HG03280 (cell line): ENCODE measurements around the gene SKA3.
"Not testable (repeated sequence)": the region's sequence is repeated elsewhere in the genome, so short reads cannot be mapped to it uniquely, and the experiment has no call there.

Experiments used
- ATAC-seq: cut with Tn5 transposase; IDR thresholded peaks from one replicate; pipeline ENCODE4 v1.9.1; 2021; ENCODE audit warnings: mild to moderate bottlenecking, moderate library complexity; ENCODE audit not compliant: unreplicated experiment

The SKA3 gene

DNA sequence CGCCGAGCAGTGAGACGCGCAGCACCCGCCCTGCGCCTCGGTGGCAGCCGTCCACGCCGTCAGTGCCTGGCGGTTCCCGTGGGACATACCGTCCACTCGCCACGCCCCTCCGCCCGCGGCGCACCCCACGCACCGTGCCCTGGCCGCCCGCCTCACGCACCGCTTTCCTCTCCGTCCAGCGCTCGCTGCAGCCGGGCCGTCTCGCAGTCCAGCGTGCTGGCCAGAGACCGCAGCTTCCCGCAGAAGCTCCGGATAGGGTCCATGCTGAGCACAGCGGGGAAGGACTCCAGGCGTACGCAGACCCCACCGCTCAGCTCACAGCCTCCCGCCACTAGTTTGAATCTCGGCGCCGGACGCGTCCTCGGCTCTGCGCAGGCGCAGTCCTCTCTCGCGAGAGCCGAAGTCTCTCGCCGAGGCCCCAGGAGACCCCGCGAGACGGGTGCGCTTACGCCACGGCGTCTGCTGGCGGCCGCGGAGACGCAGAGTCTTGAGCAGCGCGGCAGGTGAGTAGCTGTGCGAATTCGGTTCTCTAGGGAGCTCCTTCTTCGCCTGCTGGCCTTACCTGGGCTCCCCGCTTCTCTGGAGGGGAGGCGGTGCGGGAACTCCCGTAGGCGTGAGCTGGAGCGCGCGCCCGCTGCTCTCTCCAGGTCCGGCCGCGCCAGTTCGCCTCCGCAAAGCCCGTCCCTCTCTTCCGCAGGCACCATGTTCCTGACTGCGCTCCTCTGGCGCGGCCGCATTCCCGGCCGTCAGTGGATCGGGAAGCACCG lies at the start of gene SKA3, which contains the start of gene MRPL57:
SKA3 (minus strand) TSS at position 338 of the 767 bp plus-strand sequence; CDS start at position 263, 75 bp downstream.
MRPL57 (plus strand) TSS at position 444 of the 767 bp plus-strand sequence; CDS start at position 703, 259 bp downstream.
- peak; percentile 93 for ATAC-seq

DNA sequence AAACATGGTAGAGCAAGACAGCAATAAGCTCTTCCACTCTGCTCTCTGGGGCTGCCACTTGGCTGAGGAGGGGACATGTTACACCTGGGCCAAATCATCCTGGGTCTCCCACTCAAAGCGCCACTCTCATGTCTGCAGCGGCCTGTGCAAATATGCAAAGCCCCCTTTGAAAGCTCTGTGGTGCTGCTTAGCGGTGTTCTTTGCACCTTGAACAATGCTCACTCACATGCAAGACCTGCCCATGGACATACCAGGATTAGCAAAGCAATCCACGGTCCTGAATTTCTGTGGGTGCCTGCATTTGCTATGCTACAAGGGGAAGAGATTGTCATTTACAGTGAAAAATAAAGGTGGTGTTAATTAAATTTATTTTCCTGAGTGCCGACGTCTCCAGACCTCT lies 48.7 kb upstream of the SKA3 start:
- ATAC-seq, result no peak

DNA sequence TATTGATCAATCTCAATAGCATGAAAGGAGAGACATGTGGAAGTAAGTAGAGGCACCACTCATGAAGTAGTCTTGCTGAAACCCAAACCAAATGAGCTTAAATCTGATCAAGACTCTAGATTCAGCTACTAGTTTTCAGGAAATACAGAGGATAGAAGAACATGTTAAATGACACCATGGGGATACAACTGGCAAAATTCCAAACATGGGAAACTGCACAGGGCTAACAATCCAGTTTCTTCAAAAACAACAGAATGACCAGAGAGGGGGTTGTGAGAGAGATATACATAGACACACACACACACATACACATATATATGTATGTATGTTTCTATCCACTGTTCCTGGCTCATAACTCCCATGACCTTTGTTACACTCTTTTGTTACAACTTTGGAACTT lies 44.9 kb upstream of the SKA3 start:
- ATAC-seq, result no peak

DNA sequence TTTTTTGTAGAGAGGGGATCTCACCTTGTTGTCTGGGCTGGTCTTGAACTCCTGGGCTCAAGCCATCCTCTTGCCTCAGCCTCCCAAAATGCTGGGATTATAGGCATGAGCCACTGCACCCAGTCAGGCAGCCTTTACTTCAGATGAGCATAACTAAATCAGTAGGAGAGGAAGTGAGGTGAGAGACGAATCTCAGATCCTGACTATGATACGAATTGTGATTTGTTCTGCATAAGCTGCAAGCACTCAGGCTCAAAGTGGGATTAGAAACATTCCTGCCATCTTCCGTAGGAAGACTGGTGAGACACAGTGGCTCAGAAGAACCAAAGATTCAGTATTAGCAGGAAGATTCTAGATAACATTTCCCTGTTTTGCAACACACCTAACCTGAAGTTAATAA lies 43.4 kb upstream of the SKA3 start:
- not testable (repeated sequence) for ATAC-seq

DNA sequence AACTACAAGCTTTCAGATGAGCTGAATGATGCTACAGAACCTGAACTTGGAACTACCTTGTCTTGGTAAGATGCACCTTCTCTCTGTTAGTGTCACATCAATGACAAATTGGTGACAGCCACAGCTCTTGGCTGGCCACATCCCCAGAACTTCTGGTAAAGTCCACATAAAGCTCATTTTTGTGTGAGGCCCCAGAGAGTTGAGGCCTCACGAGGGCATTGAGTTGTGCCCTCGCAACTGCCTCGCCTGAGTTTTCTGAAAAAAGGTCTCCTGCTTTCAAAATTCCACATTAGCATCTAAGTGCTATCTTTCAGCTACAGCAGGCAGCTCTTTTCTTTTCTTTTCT lies 42.7 kb upstream of the SKA3 start:
- no peak for ATAC-seq

DNA sequence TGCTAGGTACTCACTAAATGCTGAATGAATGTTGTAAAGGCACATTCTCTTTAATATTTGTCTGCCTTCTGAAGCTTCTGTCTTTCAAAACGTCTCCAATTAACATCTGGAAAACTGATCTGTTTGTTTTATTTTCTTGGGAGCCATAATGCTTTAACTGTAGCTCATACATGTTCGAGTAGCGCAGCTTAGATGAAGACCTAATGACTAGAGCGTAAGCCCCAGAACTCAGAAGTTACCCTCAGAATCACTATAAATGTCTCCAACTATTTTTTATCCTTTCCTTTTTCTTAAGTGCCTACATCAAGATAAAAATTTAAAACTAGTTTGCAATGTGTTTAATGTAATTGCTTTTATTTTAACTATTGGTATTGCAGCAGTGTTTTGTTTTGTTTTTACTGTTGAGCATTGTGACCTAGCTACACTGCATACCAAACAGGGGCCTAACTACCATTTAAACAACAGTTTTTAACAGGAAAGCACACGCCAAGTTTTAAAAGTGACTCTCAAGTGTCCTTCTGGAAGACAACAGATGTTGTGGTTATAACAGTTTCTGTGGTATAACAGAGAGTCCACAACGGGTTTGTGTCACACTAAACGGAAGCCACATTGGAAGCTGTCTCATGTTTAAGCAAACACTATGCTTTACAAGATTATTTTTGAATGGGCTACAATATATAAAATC lies 42.1 kb upstream of the SKA3 start:
- peak; percentile 93 for ATAC-seq

DNA sequence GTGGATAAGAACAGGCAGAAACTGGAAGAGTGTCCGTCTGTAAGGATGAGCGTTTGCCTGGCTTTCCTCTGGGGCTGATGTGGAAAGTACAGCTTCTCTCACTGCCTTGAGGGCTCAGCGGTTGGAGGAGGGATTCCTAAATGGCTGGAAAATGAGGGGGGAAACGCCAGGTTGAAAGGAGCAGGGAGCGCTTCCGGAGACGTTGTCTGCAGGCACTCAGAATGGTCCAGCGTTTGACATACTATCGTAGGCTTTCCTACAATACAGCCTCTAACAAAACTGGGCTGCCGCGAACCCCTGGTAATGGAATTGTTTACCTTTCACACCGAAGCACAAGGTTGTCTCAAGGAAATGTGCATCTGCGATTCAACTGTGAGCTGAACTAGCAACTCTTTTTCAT lies 40.0 kb upstream of the SKA3 start:
- ATAC-seq, result no peak

DNA sequence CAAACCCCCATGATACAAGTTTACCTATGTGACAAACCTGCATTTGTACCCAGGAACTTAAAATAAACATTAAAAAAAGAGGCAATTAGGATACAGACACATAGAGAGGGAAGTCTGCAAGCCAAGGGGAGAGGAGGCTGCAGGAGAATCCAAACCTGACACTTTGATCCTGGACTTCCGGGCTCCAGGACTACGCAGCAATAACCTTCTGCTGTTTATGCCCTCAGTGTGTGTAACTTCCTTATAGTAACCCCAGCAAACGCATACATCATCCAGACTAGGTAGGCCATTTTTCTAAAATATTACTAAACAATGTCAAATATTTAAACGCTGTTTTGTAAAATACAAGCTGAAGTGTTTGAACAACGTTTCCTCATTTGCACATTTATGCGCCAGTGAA lies 39.1 kb upstream of the SKA3 start:
- not testable (repeated sequence) for ATAC-seq

DNA sequence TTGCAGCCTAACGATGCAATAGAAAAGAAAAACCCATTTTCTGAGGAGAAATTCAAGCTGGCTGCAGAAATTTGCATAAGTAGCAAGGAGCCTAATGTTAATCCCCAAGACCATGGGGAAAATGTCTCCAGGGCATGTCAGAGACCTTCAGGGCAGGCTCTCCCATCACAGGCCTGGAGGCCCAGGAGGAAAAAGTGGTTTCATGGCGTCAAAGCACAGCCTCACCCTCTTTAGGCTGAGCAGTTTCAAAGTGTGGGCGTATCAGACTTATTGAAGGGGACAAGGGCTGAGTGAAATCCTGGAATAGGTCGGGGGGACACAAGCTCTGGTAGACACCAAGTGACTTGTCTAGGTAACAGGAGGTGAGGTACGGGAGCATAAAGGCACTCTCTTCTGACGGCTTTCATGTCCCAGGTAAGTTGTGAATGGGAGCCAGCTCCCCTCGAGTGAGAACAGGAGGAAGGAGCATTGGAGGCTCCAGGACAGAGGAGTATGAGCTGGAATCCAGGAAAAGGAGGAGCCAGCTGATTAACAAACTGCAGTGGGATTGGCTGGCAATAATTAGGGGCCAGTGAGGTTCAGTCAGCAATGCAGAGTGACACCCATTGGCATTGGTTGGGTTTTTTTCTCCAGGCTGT lies 35.9 kb upstream of the SKA3 start:
- ATAC-seq, result no peak

DNA sequence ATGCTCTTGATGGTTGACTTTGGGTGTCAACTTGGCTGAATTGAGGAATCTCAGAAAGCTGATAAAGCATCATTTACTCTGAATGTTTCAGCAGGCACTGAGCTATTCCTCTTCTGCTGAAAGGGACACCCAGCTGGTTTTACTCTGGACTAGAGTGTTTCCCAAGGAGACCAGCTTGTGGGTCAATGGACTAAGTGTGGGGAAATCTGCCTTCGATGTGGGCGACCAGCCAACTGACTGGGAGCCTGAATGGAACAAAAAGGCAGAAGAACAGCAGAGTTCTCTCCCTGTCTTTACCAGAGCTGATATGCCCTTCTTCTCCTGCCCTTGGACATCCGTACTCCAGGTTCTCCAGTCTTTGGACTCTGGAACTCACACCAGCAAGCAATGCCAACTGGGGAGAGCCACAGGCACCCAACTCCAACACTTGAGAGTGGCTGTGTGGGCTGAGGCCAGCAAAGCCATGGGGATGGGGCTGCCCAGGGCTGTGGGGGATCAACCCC lies 32.4 kb upstream of the SKA3 start:
- no peak for ATAC-seq

DNA sequence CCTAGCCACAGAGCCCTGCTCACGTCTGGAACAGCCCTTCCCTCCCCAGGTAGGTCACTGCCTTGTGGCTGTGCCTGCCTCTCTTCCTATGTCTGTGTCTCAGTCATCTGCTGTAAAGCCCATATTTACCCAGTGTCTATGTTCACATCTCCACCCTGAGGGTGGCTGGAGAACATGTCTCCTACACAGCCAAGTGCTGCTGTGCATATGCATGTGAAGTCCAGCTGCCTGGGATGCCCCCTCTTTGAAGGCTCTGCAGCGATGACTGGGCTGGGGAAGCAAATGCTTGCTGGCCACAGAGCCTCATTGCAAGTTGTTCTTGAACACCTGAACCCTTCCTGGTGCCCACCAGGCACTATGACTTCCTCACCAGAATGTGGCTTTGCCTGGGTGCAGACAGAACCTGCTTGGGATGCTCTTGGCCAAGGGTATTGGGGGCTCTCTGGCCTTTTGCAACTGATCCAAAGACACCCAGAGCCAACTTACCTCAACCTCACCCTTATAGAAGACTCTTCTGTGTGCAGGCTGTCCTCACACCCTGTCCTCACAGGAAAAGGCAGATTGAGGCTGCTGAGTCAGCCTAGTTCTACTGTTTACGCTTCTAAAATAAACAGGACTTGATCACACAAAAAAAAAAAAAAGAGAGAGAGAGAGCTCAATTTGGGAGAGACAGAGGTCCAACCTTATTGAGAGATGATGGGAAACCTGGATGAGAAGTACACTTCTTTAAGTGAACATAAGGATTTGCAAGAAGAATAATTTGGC lies 26.6 kb upstream of the SKA3 start:
- ATAC-seq, result no peak

DNA sequence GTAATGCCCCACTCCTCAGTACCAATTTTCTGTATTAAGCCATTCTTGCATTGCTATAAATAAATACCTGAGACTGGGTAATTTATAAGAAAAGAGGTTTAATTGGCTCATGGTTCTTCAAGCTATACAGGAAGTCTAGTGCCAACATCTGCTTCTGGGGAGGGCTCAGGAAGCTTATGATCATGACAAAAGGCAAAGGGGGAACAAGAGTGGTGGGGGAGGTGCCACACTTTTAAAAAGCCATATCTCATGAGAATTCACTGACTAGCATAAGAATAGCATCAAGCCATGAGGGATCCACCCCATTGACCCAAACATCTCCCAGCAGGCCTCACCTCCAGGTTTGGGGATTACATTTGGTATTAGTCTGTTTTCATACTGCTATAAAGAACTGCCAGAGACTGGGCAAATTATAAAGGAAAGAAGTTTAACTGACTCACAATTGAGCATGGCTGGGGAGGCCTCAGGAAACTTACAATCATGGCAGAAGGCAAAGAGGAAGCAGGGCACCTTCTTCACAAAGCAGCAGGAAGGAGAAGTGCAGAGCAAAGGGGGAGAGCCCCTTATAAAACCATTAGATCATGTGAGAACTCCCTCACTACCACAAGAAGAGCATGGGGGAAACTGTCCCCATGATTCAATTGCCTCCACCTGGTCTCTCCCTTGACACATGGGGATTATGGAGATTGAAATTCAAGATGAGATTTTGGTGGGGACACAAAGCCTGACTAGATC lies 25.3 kb upstream of the SKA3 start:
- ATAC-seq, result not testable (repeated sequence)

DNA sequence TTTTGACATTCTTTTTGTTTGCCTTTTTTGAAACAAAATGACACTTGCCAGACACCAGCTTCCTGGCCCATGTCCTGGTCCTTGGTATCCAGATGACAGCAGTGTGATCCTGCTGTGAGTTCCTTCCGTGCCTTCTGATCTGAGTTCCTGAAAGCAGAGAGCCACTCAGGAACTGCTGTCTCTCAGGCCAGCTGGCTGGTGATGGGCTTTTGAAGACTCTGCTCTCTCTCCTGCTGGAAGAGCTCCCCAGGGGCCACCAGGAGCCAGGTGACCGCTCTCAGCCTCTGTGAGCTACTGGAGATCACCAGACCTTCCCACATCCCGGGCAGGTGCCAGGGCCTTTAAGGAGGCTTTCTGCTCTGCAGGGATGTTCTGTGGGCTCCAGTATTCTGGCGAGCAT lies 22.0 kb upstream of the SKA3 start:
- not testable (repeated sequence) for ATAC-seq

DNA sequence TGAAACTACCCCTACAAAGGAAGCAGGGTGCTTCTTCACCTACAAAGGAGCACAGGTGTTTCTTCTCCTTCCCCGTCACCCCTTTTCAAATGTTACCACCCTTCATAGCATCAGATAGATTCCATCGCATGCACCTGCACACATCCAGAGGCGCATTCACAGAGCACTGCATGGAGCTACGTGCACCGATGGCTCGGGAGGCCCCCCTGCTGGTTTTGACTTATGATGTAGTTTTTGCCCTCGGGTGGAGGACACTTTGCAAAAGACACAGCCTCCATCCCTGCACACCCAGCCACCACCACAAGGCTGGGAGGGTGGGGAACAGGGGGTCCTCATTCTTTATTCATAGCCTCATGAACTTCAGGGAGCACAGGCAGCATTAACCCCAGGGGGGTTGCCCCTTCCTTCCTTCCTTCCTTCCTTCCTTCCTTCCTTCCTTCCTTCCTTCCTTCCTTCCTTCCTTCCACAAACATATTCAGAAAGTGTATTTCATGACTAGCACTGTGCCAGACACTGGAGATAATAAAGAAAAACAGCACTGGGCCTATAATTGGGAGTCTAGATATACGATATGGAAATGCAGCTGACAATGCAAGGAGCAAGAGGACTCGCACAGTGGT lies 21.4 kb upstream of the SKA3 start:
- ATAC-seq, result not testable (repeated sequence)

DNA sequence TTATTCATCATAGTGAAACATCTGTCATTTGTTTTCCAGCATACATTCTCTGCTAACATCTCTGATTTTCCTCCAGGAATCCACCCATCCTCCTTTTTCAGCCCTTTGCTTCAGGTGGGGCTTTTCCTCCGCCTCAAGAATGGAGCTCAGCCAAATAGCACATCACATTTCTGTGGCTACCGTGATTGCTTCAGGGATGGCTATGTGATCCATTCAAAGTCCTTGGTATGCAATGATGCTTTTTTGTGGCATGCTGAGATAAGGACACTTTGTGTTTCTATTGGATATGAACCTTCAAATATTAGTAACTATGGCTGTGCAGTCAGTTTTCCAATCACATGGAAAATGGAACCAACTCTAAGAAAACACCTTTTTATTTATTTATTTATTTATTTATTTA lies 18.4 kb upstream of the SKA3 start:
- not testable (repeated sequence) for ATAC-seq

DNA sequence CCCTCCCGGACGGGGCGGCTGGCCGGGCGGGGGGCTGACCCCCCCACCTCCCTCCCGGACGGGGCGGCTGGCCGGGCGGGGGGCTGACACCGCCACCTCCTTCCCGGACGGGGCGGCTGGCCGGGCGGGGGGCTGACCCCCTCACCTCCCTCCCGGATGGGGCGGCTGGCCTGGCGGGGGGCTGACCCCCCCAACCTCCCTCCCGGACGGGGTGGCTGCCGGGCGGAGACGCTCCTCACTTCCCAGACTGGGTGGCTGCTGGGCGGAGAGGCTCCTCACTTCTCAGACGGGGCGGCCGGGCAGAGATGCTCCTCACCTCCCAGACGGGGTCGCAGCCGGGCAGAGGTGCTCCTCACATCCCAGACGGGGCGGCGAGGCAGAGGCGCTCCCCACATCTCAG lies 10.1 kb upstream of the SKA3 start:
- not testable (repeated sequence) for ATAC-seq

DNA sequence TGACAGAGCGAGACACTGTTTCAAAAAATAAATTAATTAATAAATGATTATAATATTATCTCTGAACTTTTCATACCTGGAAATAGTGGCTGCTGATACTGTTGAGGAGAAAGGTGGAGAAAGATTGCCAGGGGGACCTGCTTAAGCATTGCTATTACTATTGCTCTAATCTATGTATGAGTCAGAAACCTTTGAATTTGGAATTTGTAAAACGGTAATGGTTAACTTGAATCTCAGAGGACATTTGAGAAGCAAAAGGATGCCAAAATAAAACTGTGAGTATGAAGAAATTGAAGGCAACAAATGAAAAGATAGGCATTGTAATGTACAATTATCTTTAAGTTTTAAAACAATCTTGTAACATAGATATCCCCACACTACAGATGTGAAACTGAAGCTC lies 5.3 kb upstream of the SKA3 start:
- no peak for ATAC-seq

DNA sequence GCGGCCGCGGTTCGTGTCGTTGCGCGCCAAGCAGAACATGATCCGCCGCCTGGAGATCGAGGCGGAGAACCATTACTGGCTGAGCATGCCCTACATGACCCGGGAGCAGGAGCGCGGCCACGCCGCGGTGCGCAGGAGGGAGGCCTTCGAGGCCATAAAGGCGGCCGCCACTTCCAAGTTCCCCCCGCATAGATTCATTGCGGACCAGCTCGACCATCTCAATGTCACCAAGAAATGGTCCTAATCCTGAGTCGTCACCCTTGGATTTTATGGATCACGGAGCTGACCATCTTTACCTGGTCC lies 581 bp upstream of the SKA3 start:
- ATAC-seq, result peak; percentile 25

DNA sequence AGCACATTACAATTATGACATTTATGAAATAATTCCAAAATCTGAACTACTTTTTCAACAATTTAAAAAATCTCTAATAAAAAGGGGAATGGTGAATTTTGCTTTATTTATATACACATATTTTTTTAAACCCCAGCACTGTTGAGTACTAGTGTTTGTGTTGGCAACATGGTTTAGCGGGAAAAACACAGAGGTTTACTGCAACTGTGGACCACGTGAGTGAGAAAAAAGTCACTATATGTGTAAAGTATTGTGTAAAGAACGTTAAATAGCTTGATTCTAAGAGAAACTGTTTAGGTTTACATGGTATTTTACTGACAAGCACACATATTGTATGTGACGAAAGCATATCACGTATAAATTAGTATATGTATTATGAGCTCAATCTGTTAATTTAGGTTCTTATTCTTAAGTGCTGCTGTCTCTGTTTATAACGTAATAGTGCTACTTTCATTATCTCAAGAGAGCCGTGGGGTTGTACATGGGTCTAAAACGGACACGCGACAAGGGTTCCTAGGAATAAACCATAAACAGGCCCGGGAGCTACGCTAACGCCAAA lies 617 bp downstream of the SKA3 start:
- ATAC-seq, result no peak

DNA sequence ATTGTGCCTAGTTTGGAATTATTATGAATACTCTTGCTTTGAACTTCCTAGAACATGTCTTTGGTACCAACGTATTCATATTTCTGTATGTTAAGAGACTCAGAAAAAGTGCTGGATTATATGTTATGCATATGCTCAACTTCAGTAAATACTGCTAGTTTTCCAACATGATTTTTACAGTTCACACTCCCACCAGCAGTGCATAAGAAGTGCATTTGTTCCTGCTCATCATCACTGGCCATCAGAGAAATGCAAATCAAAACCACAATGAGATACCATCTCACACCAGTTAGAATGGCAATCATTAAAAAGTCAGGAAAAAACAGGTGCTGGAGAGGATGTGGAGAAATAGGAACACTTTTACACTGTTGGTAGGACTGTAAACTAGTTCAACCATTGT lies 2.6 kb downstream of the SKA3 start:
- ATAC-seq, result not testable (repeated sequence)
